K562 (cell line): ENCODE results near the gene CYB5B. TPM values are rescaled to one million over a fixed set of nuclear protein-coding genes. Genes with fewer than 3 reads are reported as not detected.

Experiments used
- CREM ChIP-seq: IDR thresholded peaks from 2 replicates; pipeline ENCODE4 v1.6.1; 2014; ENCODE audit warnings: antibody characterized with exemption, low read depth
- CXXC5 ChIP-seq: fragments of 250-450 bp; sonication (Bioruptor Pico); IDR thresholded peaks from 2 replicates; pipeline ENCODE4 v1.8.0; 2022; ENCODE audit warnings: inconsistent platforms, mild to moderate bottlenecking, moderate library complexity
- EP400 ChIP-seq: fragments of 450-650 bp; IDR thresholded peaks from 2 replicates; pipeline ENCODE4 v1.6.1; 2017; ENCODE audit warnings: antibody characterized with exemption, mild to moderate bottlenecking, moderate library complexity
- MAFK ChIP-seq: IDR thresholded peaks from 2 replicates; pipeline ENCODE4 v1.6.1; 2011; ENCODE audit warnings: low read length, improper control_type of control experiment
- MCM3 ChIP-seq: fragments of 450-650 bp; IDR thresholded peaks from 2 replicates; pipeline ENCODE4 v1.6.1; 2016
- NBN ChIP-seq: fragments of 450-650 bp; IDR thresholded peaks from 2 replicates; pipeline ENCODE4 v1.6.1; 2016; ENCODE audit warnings: low read depth, mild to moderate bottlenecking
- NCOA1 ChIP-seq: fragments of 450-650 bp; IDR thresholded peaks from 2 replicates; pipeline ENCODE4 v1.6.1; 2016; ENCODE audit warnings: low read depth
- NCOA6 ChIP-seq: fragments of 450-650 bp; IDR thresholded peaks from 2 replicates; pipeline ENCODE4 v1.6.1; 2017; ENCODE audit warnings: mild to moderate bottlenecking
- NELFE ChIP-seq: IDR thresholded peaks from 2 replicates; pipeline ENCODE4 v1.6.1; 2011; ENCODE audit warnings: mild to moderate bottlenecking; ENCODE audit not compliant: insufficient read depth, insufficient read length
- NR2C2 ChIP-seq, 2 experiments: fragments of 200-800 bp in 1 of 2; sonication (Bioruptor generic) in 1 of 2; sonication (generic) in 1 of 2; formaldehyde crosslinking in 1 of 2; IDR thresholded peaks; 2 replicates each; pipeline versions ENCODE4 v1.6.1 to v1.8.0; 2016 to 2022; ENCODE audit warnings: mild to moderate bottlenecking in 1 of 2, missing compliant biosample characterization in 1 of 2, missing genetic modification characterization in 1 of 2, missing genetic modification reagents in 1 of 2
- REST ChIP-seq, 2 experiments: fragments of 450-650 bp; formaldehyde crosslinking in 1 of 2; IDR thresholded peaks; 2 replicates each; pipeline versions ENCODE4 v1.4.0 to v1.6.1; 2014 to 2020; ENCODE audit warnings: mild to moderate bottlenecking in 2 of 2, borderline replicate concordance in 1 of 2, low read depth in 1 of 2
- TAF9B ChIP-seq: fragments of 450-650 bp; IDR thresholded peaks from 2 replicates; pipeline ENCODE4 v1.6.1; 2018; ENCODE audit warnings: mild to moderate bottlenecking; ENCODE audit not compliant: partially characterized antibody
- ZKSCAN3 ChIP-seq: fragments of 250-450 bp; sonication (Bioruptor Pico); IDR thresholded peaks from 2 replicates; pipeline ENCODE4 v1.4.0; 2020
- ZNF133 ChIP-seq: fragments of 250-450 bp; sonication (Bioruptor Pico); IDR thresholded peaks from 2 replicates; pipeline ENCODE4 v1.4.0; 2020; ENCODE audit warnings: mild to moderate bottlenecking
- ZNF668 ChIP-seq: fragments of 250-450 bp; sonication (Bioruptor Pico); IDR thresholded peaks from 2 replicates; pipeline ENCODE4 v1.8.0; 2022; ENCODE audit warnings: mild to moderate bottlenecking, inconsistent platforms
- ZNF77 ChIP-seq: fragments of 250-450 bp; sonication (Bioruptor Pico); IDR thresholded peaks from 2 replicates; pipeline ENCODE4 v1.5.0; 2020
- ZZZ3 ChIP-seq: fragments of 450-650 bp; IDR thresholded peaks from 2 replicates; pipeline ENCODE4 v1.6.1; 2016; ENCODE audit warnings: antibody characterized with exemption, mild to moderate bottlenecking, moderate library complexity
- polyA plus RNA-seq, 8 experiments: library from polyadenylated mRNA; depleted of rRNA in 4 of 8; stranded (reverse) in 5 of 8; unstranded in 3 of 8; fragments of >200 nt; fragmentation: Nextera tagmentation in 2 of 8; fragmentation: Illumina TruSeq in 1 of 8; extraction: Ambion mirVana in 2 of 8; extraction: Trizol in 1 of 8; gene quantifications; 2 replicates each; pipeline versions ENCODE4 v1.2.1 to v1.2.3, GENCODE V29; 2011 to 2014; ENCODE audit warnings: inconsistent platforms in 1 of 8, missing spikeins in 1 of 8
- total RNA-seq, 7 experiments: library from RNA; depleted of rRNA in 6 of 7; stranded (reverse); fragments of >200 nt in 6 of 7; fragmentation: Illumina TruSeq in 2 of 7; extraction: Trizol in 2 of 7; gene quantifications; 2 replicates each; pipeline versions ENCODE4 v1.2.1 to v1.2.3, GENCODE V29; 2011 to 2021; ENCODE audit warnings: low replicate concordance in 1 of 7
- TF ChIP-seq, protein P1 (sequence below): sonication (generic); formaldehyde crosslinking; IDR thresholded peaks from 2 replicates; pipeline ENCODE4 v1.8.1; 2023; ENCODE audit warnings: mild to moderate bottlenecking, missing genetic modification reagents
- TF ChIP-seq, protein P2 (sequence below): fragments of 450-650 bp; IDR thresholded peaks from 2 replicates; pipeline ENCODE4 v1.6.1; 2016; ENCODE audit warnings: antibody characterized with exemption

The CYB5B gene
- total and polyA plus RNA-seq, 9 of the 15 experiments (the other 6 are each of a cell fraction or from before 2014, with no cell fraction given), result 29.9 to 274 (median 136) TPM

- TF ChIP-seq REST (IDR thresholded peaks at IDR 0.05; ENCODE audit: borderline replicate concordance), result peak; percentile 47; the same call in 1 of the 2 replicates
- TF ChIP-seq REST (CRISPR knock-in tag; IDR thresholded peaks at IDR 0.05; ENCODE audit: low read depth), result no peak
- no peak for TF ChIP-seq ZZZ3
- no peak for TF ChIP-seq ZKSCAN3
- TF ChIP-seq ZNF77 (CRISPR knock-in tag), result no peak
- TF ChIP-seq CXXC5 (CRISPR knock-in tag), result peak; percentile 51
- no peak for TF ChIP-seq TAF9B
- peak; percentile 92 for TF ChIP-seq CREM
- no peak for TF ChIP-seq NCOA1
- TF ChIP-seq NR2C2 (CRISPR knock-in tag; IDR thresholded peaks at IDR 0.05), result no peak
- peak; percentile 44; the same call in 1 of the 2 replicates for TF ChIP-seq NR2C2 (tag; IDR thresholded peaks at IDR 0.05)
- TF ChIP-seq MAFK, result peak; percentile 95
- TF ChIP-seq, protein P1, sequence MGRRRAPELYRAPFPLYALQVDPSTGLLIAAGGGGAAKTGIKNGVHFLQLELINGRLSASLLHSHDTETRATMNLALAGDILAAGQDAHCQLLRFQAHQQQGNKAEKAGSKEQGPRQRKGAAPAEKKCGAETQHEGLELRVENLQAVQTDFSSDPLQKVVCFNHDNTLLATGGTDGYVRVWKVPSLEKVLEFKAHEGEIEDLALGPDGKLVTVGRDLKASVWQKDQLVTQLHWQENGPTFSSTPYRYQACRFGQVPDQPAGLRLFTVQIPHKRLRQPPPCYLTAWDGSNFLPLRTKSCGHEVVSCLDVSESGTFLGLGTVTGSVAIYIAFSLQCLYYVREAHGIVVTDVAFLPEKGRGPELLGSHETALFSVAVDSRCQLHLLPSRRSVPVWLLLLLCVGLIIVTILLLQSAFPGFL, result no peak
- no peak for TF ChIP-seq NCOA6
- no peak; the same call in none of the 2 replicates for TF ChIP-seq NBN
- TF ChIP-seq MCM3, result no peak
- no peak for TF ChIP-seq ZNF668 (CRISPR knock-in tag)
- TF ChIP-seq ZNF133, result no peak
- TF ChIP-seq, protein P2, sequence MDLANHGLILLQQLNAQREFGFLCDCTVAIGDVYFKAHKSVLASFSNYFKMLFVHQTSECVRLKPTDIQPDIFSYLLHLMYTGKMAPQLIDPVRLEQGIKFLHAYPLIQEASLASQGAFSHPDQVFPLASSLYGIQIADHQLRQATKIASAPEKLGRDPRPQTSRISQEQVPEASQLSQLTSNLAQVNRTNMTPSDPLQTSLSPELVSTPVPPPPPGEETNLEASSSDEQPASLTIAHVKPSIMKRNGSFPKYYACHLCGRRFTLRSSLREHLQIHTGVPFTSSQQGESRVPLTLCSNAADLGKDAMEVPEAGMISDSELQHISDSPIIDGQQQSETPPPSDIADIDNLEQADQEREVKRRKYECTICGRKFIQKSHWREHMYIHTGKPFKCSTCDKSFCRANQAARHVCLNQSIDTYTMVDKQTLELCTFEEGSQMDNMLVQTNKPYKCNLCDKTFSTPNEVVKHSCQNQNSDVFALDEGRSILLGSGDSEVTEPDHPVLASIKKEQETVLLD, result no peak
- TF ChIP-seq NELFE, result no peak
- TF ChIP-seq EP400, result 0 out of 2 replicates have a peak, but pooled peaks have one; percentile 25
Observed at GRCh38 chr16:69396187-69397061, 28.0 kb upstream of the CYB5B start (continued).
